GM12878 (cell line): ENCODE measurements around the gene PLAC9. TPM values are rescaled to one million over a fixed set of nuclear protein-coding genes. Genes with fewer than 3 reads are reported as not detected.

Experiments used
- ATAC-seq: fragments of 200-7000 bp; cut with Tn5 transposase; 3 replicates; pipeline ENCODE4 v1.9.1; 2020; ENCODE audit warnings: mild to moderate bottlenecking, moderate library complexity
- BruUV-seq: library from RNA; stranded (reverse); fragments of 400-500 nt; replicated peaks from 2 replicates; lab custom pipeline; 2021; lab: Mats Ljungman, UMichigan
- CTCF ChIA-PET: fragments of 300-600 bp; sonication (Branson Sonifier 250); formaldehyde crosslinking; extraction: SDS; loops from one replicate; lab custom pipeline; 2021; ENCODE audit warnings: inconsistent platforms; lab: Yijun Ruan, JAX
- POLR2A ChIA-PET: fragments of 350-600 bp; formaldehyde crosslinking; extraction: SDS; loops from one replicate; lab custom pipeline; 2021; ENCODE audit warnings: inconsistent platforms; lab: Charles Lee
- RAD21 ChIA-PET: fragments of 300-600 bp; sonication (Branson Sonifier 250); formaldehyde crosslinking; loops from one replicate; lab custom pipeline; 2023; ENCODE audit warnings: antibody characterized with exemption; ENCODE audit not compliant: unreplicated experiment; lab: Charles Lee
- SMC1A ChIA-PET: fragments of 300-600 bp; sonication (Branson Sonifier 250); formaldehyde crosslinking; loops from one replicate; lab custom pipeline; 2023; ENCODE audit not compliant: unreplicated experiment, uncharacterized antibody; lab: Charles Lee
- DNase-seq: peaks from one replicate; pipeline ENCODE4 v3.0.0-alpha.2; 2011; ENCODE audit warnings: low read depth, low spot score
- FAIRE-seq: peaks from 3 replicates; lab custom pipeline; 2011; peaks lifted over from hg19 to GRCh38; lab: Jason Lieb, UNC
- H2AFZ ChIP-seq: 2 replicates; pipeline ENCODE4 v1.6.0; 2011; ENCODE audit warnings: low read depth, low read length, control low read depth; ENCODE audit not compliant: control insufficient read depth
- H3K27ac ChIP-seq: 2 replicates; pipeline ENCODE4 v1.5.1; 2011; ENCODE audit warnings: control low read depth; ENCODE audit not compliant: control insufficient read depth, insufficient read depth
- H3K27me3 ChIP-seq, 2 experiments: replicated peaks in 1 of 2; 2 replicates each; pipeline versions ENCODE4 v1.6.0 to v1.6.1; 2011; ENCODE audit warnings: low read length in 1 of 2; ENCODE audit not compliant: control insufficient read depth in 2 of 2, insufficient read depth in 2 of 2
- H3K36me3 ChIP-seq, 2 experiments: 2 replicates each; pipeline ENCODE4 v1.5.1; 2011; ENCODE audit warnings: low read length in 1 of 2; ENCODE audit not compliant: control insufficient read depth in 2 of 2, insufficient read depth in 2 of 2
- H3K4me1 ChIP-seq: 2 replicates; pipeline ENCODE4 v1.6.1; 2011; ENCODE audit warnings: mild to moderate bottlenecking, low read length, moderate library complexity, mixed read lengths; ENCODE audit not compliant: control insufficient read depth, insufficient read depth
- H3K4me2 ChIP-seq: 2 replicates; pipeline ENCODE4 v1.6.0; 2011; ENCODE audit warnings: control low read depth; ENCODE audit not compliant: control insufficient read depth, insufficient read depth
- H3K4me3 ChIP-seq: fragments of 200-600 bp; sonication (generic); 2 replicates; pipeline ENCODE4 v1.5.1; 2016
- H3K79me2 ChIP-seq: 2 replicates; pipeline ENCODE4 v1.6.0; 2011; ENCODE audit warnings: low read length; ENCODE audit not compliant: control insufficient read depth, insufficient read depth
- H3K9ac ChIP-seq: 2 replicates; pipeline ENCODE4 v1.8.0; 2011; ENCODE audit warnings: low read length, control low read depth, mixed read lengths; ENCODE audit not compliant: control insufficient read depth, insufficient read depth
- H3K9me3 ChIP-seq: replicated peaks from 3 replicates; pipeline ENCODE4 v1.5.1; 2011; ENCODE audit warnings: mild to moderate bottlenecking, low read length; ENCODE audit not compliant: control insufficient read depth, insufficient read depth
- H4K20me1 ChIP-seq: 2 replicates; pipeline ENCODE4 v1.6.0; 2011; ENCODE audit not compliant: control insufficient read depth, insufficient read depth
- ATF3 ChIP-seq: IDR thresholded peaks from 2 replicates; pipeline ENCODE4 v1.6.1; 2011; ENCODE audit warnings: low read depth, mild to moderate bottlenecking, low read length, moderate library complexity, borderline replicate concordance; ENCODE audit errors: extremely low read depth
- E4F1 ChIP-seq: fragments of 450-650 bp; IDR thresholded peaks from 2 replicates; pipeline ENCODE4 v1.6.1; 2018; ENCODE audit warnings: borderline replicate concordance, mild to moderate bottlenecking; ENCODE audit not compliant: partially characterized antibody
- ESRRA ChIP-seq: IDR thresholded peaks from 2 replicates; pipeline ENCODE4 v1.6.1; 2012; ENCODE audit warnings: mild to moderate bottlenecking, low read length, improper control_type of control experiment
- MYC ChIP-seq: IDR thresholded peaks from 2 replicates; pipeline ENCODE4 v1.6.1; 2011; ENCODE audit warnings: mild to moderate bottlenecking, low read length, moderate library complexity, inconsistent platforms; ENCODE audit not compliant: insufficient read depth, insufficient replicate concordance, insufficient read length, severe bottlenecking
- NFYA ChIP-seq: IDR thresholded peaks from 2 replicates; pipeline ENCODE4 v1.6.1; 2011; ENCODE audit warnings: low read depth, mild to moderate bottlenecking, low read length, improper control_type of control experiment, borderline replicate concordance
- PML ChIP-seq: IDR thresholded peaks from 2 replicates; pipeline ENCODE4 v1.6.1; 2012; ENCODE audit warnings: low read length, inconsistent platforms
- SIN3A ChIP-seq: IDR thresholded peaks from 2 replicates; pipeline ENCODE4 v1.6.1; 2012; ENCODE audit warnings: low read depth, low read length, improper control_type of control experiment
- SMAD1 ChIP-seq: fragments of 450-650 bp; IDR thresholded peaks from 2 replicates; pipeline ENCODE4 v1.6.1; 2018; ENCODE audit warnings: mild to moderate bottlenecking, low read depth; ENCODE audit not compliant: partially characterized antibody
- STAT3 ChIP-seq: IDR thresholded peaks from 2 replicates; pipeline ENCODE4 v1.6.1; 2011; ENCODE audit warnings: low read depth, low read length, improper control_type of control experiment
- ZNF592 ChIP-seq: fragments of 450-650 bp; IDR thresholded peaks from 2 replicates; pipeline ENCODE4 v1.6.1; 2017; ENCODE audit warnings: mild to moderate bottlenecking, moderate library complexity
- WGBS: methylation state at CpG from one replicate; pipeline ENCODE4 v1.1.6; 2016; ENCODE audit warnings: low lambda C conversion rate; ENCODE audit not compliant: insufficient replicate concordance, insufficient coverage; ENCODE audit errors: missing lambda C conversion rate; 5-methylcytosine and 5-hydroxymethylcytosine counted together
- in situ Hi-C: fragments of 300-500 bp; cut with MboI; formaldehyde crosslinking; loops from 9 replicates; pipeline ENCODE4 v1.14.3; 2018; ENCODE audit warnings: mixed read lengths
- intact Hi-C: fragments of 100-400 bp; cut with micrococcal nuclease; formaldehyde crosslinking; loops from one replicate; pipeline ENCODE4 v1.14.2; 2022; ENCODE audit not compliant: unreplicated experiment
- polyA plus RNA-seq, 11 experiments: library from polyadenylated mRNA; depleted of rRNA in 4 of 11; unstranded in 6 of 11; stranded (reverse) in 5 of 11; fragments of >200 nt; fragmentation: Nextera tagmentation in 4 of 11; fragmentation: Illumina TruSeq in 1 of 11; extraction: Ambion mirVana in 4 of 11; extraction: Trizol in 1 of 11; gene quantifications; 1 replicate in 1 of 11; 2 replicates in 10 of 11; pipeline versions ENCODE4 v1.2.1 to v1.2.3, GENCODE V29; 2011 to 2016; ENCODE audit warnings: inconsistent platforms in 2 of 11, missing spikeins in 2 of 11, low read depth in 1 of 11
- total RNA-seq, 4 experiments: library from RNA; depleted of rRNA in 3 of 4; stranded (reverse); fragments of >200 nt in 3 of 4; fragmentation: Illumina TruSeq in 1 of 4; extraction: Trizol in 1 of 4; gene quantifications; 2 replicates each; pipeline versions ENCODE4 v1.2.1 to v1.2.3, GENCODE V29; 2013 to 2021

The PLAC9 gene
- total and polyA plus RNA-seq, 10 of the 15 experiments (the other 5 are each of a cell fraction or from before 2014, with no cell fraction given), result not detected

GRCh38 chr10:80173466-80173865 lies 40.9 kb downstream of the PLAC9 start (continued):
- TF ChIP-seq STAT3 (no peak), NFYA (no peak)

- BruUV-seq, result no TSS peak
- no peak overlapping the region for H3K4me2 ChIP-seq
- DNase-seq, result no peak
- H3K4me1 ChIP-seq, result no peaks in the 10 kb centered on the region
- POLR2A ChIA-PET, result no interaction called here
- H3K9ac ChIP-seq, result no peak overlapping the region
- H3K27ac ChIP-seq, result no peak overlapping the region
- no peaks in the 10 kb centered on the region; the same call in 1 of the 2 replicates for H3K79me2 ChIP-seq
- no peak for TF ChIP-seq MYC
- no peak for TF ChIP-seq E4F1
- no peak for TF ChIP-seq SIN3A
- no peak for TF ChIP-seq SMAD1
- TF ChIP-seq ZNF592, result no peak
- no peak for TF ChIP-seq ATF3
- TF ChIP-seq PML, result no peak
- no peak for TF ChIP-seq ESRRA
- no peak for FAIRE-seq
- intact Hi-C loops, result no loop called here
- RAD21 ChIA-PET, result interaction anchor here (1.8 kb wide), 1 partner anchor 31 kb away, joined by 7 read pairs; no protein-coding TSS in a partner anchor
- SMC1A ChIA-PET, result interaction anchor here (1.1 to 1.4 kb wide), 2 partner anchors 13 to 14 kb away, joined by 3 to 4 read pairs; no protein-coding TSS in a partner anchor
- in situ Hi-C loops, result no loop called here
- no peaks in the 10 kb centered on the region for H3K27me3 ChIP-seq
- H3K4me3 ChIP-seq, result no peak overlapping the region
- CTCF ChIA-PET, result interaction anchor here (1.3 to 1.6 kb wide), 2 partner anchors 29 to 86 kb away, joined by 3 read pairs; no protein-coding TSS in a partner anchor
- H2AFZ ChIP-seq, result no peak overlapping the region
- H4K20me1 ChIP-seq, result peaks cover 3% of the 10 kb centered on the region; the same call in 1 of the 2 replicates
- ATAC-seq, result no peak
- 97% methylated on average over 15 of the region's 15 CpGs for whole genome bisulfite sequencing
- H3K36me3 ChIP-seq, result peaks cover 4 to 22% of the 10 kb centered on the region in 2 experiments
- H3K9me3 ChIP-seq, result no peaks in the 10 kb centered on the region
These were observed 42.3 kb downstream of the PLAC9 start for GRCh38 chr10:80174641-80175395.
